GM19035 (cell line): Measurements from ENCODE around the gene ZNF385A.
"Not testable (repeated sequence)": the region's sequence is repeated elsewhere in the genome, so short reads cannot be mapped to it uniquely, and the experiment has no call there.

ENCODE experiments used
- ATAC-seq: cut with Tn5 transposase; IDR thresholded peaks from one replicate; pipeline ENCODE4 v1.9.1; 2021; ENCODE audit not compliant: unreplicated experiment

The ZNF385A gene

DNA sequence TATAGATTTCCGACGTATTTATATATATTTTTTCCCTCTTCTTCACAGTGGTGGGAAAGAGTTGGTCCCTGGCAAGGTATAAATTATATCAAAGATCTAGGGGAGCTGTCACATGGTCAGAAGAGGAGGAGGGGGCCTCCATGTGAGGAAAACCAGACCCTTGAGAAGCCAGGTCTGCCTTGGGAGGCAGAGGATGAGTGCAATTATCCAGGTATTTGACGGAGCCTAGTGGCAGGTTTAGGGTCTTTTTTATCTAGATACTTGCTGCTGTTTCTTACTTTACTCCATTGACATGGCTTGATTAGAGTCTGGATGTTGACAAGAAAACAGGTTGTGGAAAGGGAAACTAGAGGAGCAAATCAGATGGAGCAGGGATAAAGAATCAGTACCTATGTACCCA is 54.1 kb downstream of the ZNF385A start:
- ATAC-seq, result no peak

- no peak for ATAC-seq
Measured at GRCh38 chr12:54329759-54330158, 54.8 kb downstream of the ZNF385A start.

DNA sequence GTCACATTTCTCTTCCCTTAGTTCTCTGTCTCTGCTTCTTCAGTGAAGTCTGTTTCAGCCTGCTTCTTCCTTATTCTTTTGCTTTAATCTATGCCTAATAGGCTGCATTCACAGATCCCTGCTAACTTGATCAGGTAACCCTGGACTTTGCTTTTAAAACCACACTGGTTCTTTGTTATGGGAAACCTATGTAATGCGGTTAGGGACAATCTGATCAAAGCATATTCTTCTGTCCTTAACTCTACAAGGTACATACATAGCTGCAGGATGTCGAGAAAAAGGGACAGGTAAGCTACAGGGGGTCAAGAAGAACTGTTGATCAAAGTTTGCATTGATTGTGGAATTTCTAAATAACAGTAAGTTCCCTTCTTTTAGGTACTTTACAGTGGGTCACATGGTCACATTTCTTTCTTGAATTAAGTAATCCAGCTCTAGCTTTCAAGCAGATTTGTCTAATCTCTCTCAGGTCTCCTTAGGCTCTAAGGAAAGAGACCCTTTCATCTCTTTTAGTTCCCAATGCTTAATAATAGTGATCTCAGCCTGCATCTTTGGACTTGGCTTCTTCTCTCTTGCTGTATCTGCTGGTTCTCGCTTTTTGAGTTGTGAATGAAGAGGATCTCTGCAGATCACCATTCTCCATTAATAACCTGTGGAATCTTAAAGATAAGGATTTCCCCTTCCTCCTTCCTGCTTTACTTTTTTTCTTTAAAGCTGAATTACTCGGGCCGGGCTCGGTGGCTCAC is 55.8 kb downstream of the ZNF385A start:
- no peak for ATAC-seq

DNA sequence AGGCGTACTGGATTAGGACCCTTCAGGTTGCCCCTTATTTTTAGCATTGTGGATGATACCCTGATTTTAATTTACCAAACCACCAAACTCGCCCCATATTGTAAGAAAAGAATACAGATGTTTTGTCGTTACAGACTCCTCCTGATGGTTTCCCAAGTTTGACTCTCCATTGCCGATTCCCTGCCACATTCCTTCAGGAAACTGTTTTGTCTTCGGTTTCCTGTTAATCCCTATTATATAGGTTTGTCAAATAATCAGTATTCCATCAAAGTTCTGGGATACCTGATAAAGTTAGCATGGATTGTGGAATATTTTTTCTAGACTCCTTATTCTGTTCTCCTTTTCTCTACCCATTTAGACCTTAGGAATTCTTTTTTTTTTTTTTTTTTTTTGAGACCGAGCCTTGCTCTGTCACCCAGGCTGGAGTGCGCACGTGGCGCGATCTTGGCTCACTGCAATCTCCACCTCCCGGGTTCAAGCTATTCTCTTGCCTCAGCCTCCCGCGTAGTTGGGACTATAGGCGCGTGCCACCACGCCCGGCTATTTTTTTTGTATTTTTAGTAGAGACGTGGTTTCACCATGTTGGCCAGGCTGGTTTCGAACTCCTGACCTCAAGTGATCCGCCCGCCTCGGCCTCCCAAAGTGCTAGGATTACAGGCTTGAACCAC is 59.0 kb downstream of the ZNF385A start:
- ATAC-seq, result not testable (repeated sequence)

DNA sequence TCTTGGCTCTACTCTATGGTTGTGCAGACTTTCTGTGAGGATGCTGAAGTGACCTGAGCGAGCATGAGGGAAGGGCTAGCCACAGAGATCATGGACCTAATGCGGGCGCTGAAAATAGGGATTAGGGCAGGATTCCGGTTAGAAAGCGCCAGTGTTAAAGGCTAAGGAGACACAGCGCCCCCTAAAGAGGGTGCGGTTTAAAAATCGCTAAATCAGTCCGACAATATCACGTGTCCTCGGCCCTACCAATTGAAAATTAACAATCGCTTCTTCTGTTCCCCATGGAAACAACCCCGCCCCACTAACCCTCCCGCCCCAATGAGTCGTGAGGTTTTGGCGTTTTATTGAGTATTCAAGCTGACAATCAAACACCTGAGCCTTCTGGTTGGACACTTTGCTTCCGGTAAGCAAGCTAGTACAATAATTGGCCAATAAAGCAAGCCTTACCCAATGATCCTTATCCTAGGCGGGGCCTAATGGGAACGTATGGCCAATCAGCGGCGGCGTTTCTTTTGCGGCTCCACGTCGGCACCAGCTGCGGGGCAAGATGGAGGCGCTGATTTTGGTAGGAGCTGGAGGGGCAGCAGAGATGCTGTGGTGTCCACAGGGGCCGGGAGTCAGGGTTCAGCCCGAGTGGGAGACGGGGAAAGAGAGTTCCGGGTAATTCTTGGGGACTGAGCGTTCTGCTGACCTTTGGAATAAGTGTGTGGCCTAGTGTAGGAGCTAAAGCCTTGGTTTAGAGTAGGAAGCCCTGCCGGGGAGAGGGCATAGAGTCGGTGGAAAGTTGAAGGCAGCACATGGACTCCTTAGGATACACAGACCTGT is 59.7 kb downstream of the ZNF385A start, which contains the start of gene COPZ1:
TSS of gene COPZ1 (plus strand) at position 515 of the 825 bp plus-strand sequence. CDS start at position 548, 33 bp downstream.
- ATAC-seq, result peak; percentile 99

DNA sequence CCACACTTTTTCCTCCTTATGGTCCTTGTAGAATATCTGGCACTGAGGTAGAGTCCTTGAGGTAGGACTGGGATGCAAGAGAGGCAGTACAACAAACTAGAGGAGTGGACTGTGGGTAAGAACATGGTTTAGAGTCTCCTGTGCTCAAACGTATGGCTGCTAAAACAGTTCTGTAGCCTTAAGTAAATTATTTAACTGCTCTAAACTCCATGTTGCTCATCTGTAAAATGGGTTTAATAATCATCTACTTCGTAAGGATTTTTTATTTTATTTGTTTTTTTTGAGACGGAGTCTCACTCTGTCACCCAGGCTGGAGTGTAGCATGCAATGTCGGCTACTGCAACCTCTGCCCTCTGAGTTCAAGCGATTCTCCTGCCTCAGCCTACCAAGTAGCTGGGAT is 63.2 kb downstream of the ZNF385A start:
- no peak for ATAC-seq
